ENCODE measurements around the gene SLIT3.

GRCh38 chr5:168946363-168946762 lies 354.6 kb downstream of the SLIT3 start:
- TF ChIP-seq CTCF (IDR thresholded peaks at IDR 0.05; ENCODE audit: insufficient read depth, low read length, poor library complexity, severe bottlenecking), result no peak
- TF ChIP-seq EZH2phosphoT487 (conservative IDR thresholded peaks at IDR 0.05; ENCODE audit: low read length), result no peak

Data from SU-DHL-6 (cell line).